ENCODE results near the gene EXOSC9. TPM values are rescaled to one million over a fixed set of nuclear protein-coding genes. Genes with fewer than 3 reads are reported as not detected.

Gene EXOSC9
- total and polyA plus RNA-seq, 2 experiments from 2014 or later = 71.9 to 105 TPM

GRCh38 chr4:121769341-121769740 is 31.8 kb upstream of the EXOSC9 start:
- peaks cover 12% of the 10 kb centered on the region for H3K4me1 ChIP-seq (ENCODE audit: insufficient read depth)
- H3K9me2 ChIP-seq (ENCODE audit: insufficient read depth) = no peaks in the 10 kb centered on the region
- no peak overlapping the region for H3K4me3 ChIP-seq
- no peak overlapping the region for H2AFZ ChIP-seq
- peaks cover 27% of the 10 kb centered on the region for H3K27me3 Mint-ChIP-seq (ENCODE audit: insufficient read depth, low read depth, poor library complexity)
- DNase-seq (ENCODE audit: low spot score) (no peak), ATAC-seq (no peak)
- peaks cover 16% of the 10 kb centered on the region for H3K4me1 Mint-ChIP-seq
- H3K27me3 ChIP-seq (ENCODE audit: insufficient read depth) = peaks cover 52% of the 10 kb centered on the region
- H3K79me2 ChIP-seq (replicated peaks; ENCODE audit: insufficient read depth) = no peaks in the 10 kb centered on the region
- no peaks in the 10 kb centered on the region for H3K36me3 ChIP-seq (ENCODE audit: insufficient read depth)
- no peak overlapping the region for H3K4me3 Mint-ChIP-seq
- no peak overlapping the region for H3K27ac Mint-ChIP-seq
- H3K36me3 Mint-ChIP-seq (ENCODE audit: low read depth) = no peaks in the 10 kb centered on the region
- no peaks in the 10 kb centered on the region for H3F3A ChIP-seq (replicated peaks; ENCODE audit: low read depth)
- H3K9me3 Mint-ChIP-seq = no peaks in the 10 kb centered on the region
- H3K27ac ChIP-seq (ENCODE audit: low read depth) = no peak overlapping the region
- H3K4me2 ChIP-seq = no peak overlapping the region
- TF ChIP-seq ETS1 (IDR thresholded peaks at IDR 0.05) = no peak
- TF ChIP-seq STAT1 (IDR thresholded peaks at IDR 0.05; ENCODE audit: unreplicated experiment) = no peak
- no peak for TF ChIP-seq NANOG (IDR thresholded peaks at IDR 0.05; ENCODE audit: borderline replicate concordance)
- TF ChIP-seq ZNF462 (CRISPR knock-in tag; IDR thresholded peaks at IDR 0.05) = no peak
- TF ChIP-seq CREB1 (CRISPR knock-in tag; IDR thresholded peaks at IDR 0.05; ENCODE audit: low read depth) = no peak
- no peak for TF ChIP-seq ZNF114 (CRISPR knock-in tag; IDR thresholded peaks at IDR 0.05)
- H4K20me1 ChIP-seq (replicated peaks; ENCODE audit: insufficient read depth) = no peaks in the 10 kb centered on the region

Data from GM23338 (cell line).